ENCODE data around the gene MICU1. TPM values are rescaled to one million over a fixed set of nuclear protein-coding genes. Genes with fewer than 3 reads are reported as not detected.
"Not testable (repeated sequence)": the region's sequence is repeated elsewhere in the genome, so short reads cannot be mapped to it uniquely, and the experiment has no call there.

MICU1 gene
- total and polyA plus RNA-seq, 2 donors from 2014 or later: 46.3 to 89.9 TPM

DNA sequence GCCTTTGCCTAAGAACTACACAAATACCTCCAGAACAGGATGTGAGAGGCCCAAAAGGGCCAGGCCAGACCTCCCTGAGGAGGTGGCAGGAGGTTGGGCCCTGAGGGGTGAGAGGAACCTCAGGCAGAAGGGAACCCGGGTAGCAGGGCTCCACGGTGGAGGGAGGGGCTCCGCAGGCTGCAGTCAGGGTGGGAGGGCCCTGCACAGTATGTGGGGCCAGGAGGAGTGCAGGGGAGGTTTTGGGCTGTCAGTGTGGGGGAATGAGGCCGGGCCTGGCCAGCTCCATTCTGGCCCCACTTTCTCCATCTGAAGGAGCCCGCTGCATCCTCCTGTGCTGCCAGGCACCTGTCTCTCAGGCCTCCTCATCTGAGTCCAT lies 297.1 kb downstream of the MICU1 start:
- H3K27me3 ChIP-seq (ENCODE audit: control insufficient read depth, insufficient read depth, low read length): no peaks in the 10 kb centered on the region
- H3K4me1 ChIP-seq (ENCODE audit: control insufficient read depth in 2 of 3, insufficient read depth in 2 of 3, low read depth in 1 of 3, low read length in 3 of 3): peaks cover 6 to 49% (median 37%) of the 10 kb centered on the region in 3 donors
- FAIRE-seq: no peak
- no peak overlapping the region for H3K9ac ChIP-seq (ENCODE audit: low read length in 3 of 3)
- no peak for DNase-seq
- TF ChIP-seq, protein P1, sequence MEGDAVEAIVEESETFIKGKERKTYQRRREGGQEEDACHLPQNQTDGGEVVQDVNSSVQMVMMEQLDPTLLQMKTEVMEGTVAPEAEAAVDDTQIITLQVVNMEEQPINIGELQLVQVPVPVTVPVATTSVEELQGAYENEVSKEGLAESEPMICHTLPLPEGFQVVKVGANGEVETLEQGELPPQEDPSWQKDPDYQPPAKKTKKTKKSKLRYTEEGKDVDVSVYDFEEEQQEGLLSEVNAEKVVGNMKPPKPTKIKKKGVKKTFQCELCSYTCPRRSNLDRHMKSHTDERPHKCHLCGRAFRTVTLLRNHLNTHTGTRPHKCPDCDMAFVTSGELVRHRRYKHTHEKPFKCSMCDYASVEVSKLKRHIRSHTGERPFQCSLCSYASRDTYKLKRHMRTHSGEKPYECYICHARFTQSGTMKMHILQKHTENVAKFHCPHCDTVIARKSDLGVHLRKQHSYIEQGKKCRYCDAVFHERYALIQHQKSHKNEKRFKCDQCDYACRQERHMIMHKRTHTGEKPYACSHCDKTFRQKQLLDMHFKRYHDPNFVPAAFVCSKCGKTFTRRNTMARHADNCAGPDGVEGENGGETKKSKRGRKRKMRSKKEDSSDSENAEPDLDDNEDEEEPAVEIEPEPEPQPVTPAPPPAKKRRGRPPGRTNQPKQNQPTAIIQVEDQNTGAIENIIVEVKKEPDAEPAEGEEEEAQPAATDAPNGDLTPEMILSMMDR (IDR thresholded peaks at IDR 0.05; ENCODE audit: borderline replicate concordance, extremely low read depth, insufficient read depth): no peak
- intact Hi-C loops (cut with DNase I): no loop called here
- no peak overlapping the region for H3K4me3 ChIP-seq (ENCODE audit: low read length in 3 of 3)
- peak overlapping the region in 1 of 2 donors; percentile 32 for H3K27ac ChIP-seq (ENCODE audit: low read depth in 2 of 2, low read length in 2 of 2)
- H3K9me3 ChIP-seq (ENCODE audit: control insufficient read depth in 2 of 3, insufficient read depth in 1 of 3, low read length in 3 of 3): no peaks in the 10 kb centered on the region
- no peaks in the 10 kb centered on the region for H3K36me3 ChIP-seq (ENCODE audit: control insufficient read depth in 2 of 3, insufficient read depth in 3 of 3, low read length in 3 of 3)

DNA sequence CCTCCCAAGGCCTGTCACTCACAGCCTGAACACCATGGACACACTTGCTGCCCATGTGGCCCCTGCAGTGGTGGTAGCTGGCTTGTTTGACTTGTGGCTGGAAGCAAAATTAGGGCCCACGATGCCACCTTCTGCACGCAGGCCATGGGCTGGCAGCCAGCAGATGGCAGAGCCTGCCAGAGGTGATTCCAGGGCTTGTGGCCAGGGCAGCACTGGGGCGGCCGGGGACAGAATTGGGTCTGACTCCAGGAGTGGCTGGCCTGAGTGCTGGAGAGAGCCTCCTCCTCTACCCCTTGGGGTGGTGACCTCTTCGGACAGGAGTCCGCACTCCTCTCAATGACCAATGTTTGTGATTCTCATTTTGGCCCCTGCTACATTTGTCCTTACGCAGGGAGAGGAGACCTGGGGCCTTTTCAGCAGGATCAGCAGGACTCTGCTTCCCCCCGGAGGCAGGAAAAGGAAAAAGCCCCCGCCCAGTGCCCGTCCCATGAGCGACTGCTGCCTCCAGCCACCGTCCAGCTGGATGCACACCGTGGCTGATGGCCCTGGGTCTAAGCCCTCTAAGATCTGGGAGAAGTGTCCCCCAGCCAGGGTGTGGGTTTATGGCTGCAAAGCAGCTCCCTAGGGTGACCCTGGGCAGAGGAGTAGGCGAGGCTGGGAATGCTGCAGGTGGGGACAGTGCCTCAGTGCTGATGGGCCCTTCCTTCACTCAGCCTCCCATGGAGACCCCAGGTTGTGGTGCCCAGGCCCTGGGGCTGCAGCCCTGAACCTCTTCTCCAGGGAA lies 297.6 kb downstream of the MICU1 start:
- DNase-seq: peak; percentile 75 to 89 (median 86)
- no peaks in the 10 kb centered on the region for H3K9me3 ChIP-seq (ENCODE audit: control insufficient read depth in 2 of 3, insufficient read depth in 1 of 3, low read length in 3 of 3)
- H3K4me3 ChIP-seq (ENCODE audit: low read length in 3 of 3): no peak overlapping the region
- peak overlapping the region; percentile 47 to 59 for H3K27ac ChIP-seq (ENCODE audit: low read depth in 2 of 2, low read length in 2 of 2)
- H3K4me1 ChIP-seq (ENCODE audit: control insufficient read depth in 2 of 3, insufficient read depth in 2 of 3, low read depth in 1 of 3, low read length in 3 of 3): peaks cover 6 to 43% (median 32%) of the 10 kb centered on the region in 3 donors
- peak overlapping the region in 2 of 3 donors; percentile 2 to 34 for H3K9ac ChIP-seq (ENCODE audit: low read length in 3 of 3)
- no peaks in the 10 kb centered on the region for H3K36me3 ChIP-seq (ENCODE audit: control insufficient read depth in 2 of 3, insufficient read depth in 3 of 3, low read length in 3 of 3)
- intact Hi-C loops (cut with DNase I): no loop called here
- TF ChIP-seq, protein P1 (IDR thresholded peaks at IDR 0.05; ENCODE audit: borderline replicate concordance, extremely low read depth, insufficient read depth): peak; percentile 65
- no peaks in the 10 kb centered on the region for H3K27me3 ChIP-seq (ENCODE audit: control insufficient read depth, insufficient read depth, low read length)
- FAIRE-seq: no peak

DNA sequence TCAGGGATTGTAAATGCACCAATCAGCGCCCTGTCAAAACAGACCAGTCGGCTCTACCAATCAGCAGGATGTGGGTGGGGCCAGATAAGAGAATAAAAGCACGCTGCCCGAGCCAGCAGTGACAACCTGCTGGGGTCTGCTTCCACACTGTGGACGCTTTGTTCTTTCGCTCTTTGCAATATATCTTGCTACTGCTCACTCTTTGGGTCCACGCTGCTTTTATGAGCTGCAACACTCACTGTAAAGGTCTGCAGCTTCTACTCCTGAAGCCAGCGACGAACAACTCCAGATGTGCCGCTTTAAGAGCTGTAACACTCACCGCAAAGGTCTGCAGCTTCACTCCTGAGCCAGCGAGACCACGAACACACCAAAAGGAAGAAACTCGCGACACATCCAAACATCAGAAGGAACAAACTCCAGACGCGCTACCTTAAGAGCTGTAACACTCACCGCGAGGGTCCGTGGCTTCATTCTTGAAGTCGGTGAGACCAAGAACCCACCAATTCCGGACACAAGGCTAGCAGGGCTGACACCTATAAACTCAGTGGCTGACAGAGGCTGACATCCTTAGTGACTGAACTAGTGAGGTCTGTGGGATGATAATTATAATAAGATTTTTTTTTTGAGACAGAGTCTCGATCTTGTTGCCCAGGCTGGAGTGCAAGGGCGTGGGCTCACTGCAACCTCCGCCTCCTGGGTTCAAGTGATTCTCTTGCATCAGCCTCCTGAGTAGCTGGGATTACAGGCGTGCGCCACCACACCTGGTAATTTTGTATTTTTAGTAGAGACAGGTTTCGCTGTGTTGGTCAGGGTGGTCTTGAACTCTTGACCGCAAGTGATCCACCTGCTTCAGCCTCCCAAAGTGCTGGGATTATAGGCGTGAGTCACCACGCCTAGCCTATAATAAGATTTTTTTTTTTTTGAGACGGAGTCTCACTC lies 298.9 kb downstream of the MICU1 start:
- DNase-seq: peak in 1 of 5 donors; percentile 9
- H3K36me3 ChIP-seq (ENCODE audit: control insufficient read depth in 2 of 3, insufficient read depth in 3 of 3, low read length in 3 of 3); intact Hi-C loops (cut with DNase I); H3K27me3 ChIP-seq (ENCODE audit: control insufficient read depth, insufficient read depth, low read length); FAIRE-seq; H3K9ac ChIP-seq (ENCODE audit: low read length in 3 of 3); H3K9me3 ChIP-seq (ENCODE audit: control insufficient read depth in 2 of 3, insufficient read depth in 1 of 3, low read length in 3 of 3); H3K27ac ChIP-seq (ENCODE audit: low read depth in 2 of 2, low read length in 2 of 2); H3K4me3 ChIP-seq (ENCODE audit: low read length in 3 of 3): not testable (repeated sequence)
- peaks cover 6 to 41% (median 32%) of the 10 kb centered on the region in 3 donors for H3K4me1 ChIP-seq (ENCODE audit: control insufficient read depth in 2 of 3, insufficient read depth in 2 of 3, low read depth in 1 of 3, low read length in 3 of 3)

DNA sequence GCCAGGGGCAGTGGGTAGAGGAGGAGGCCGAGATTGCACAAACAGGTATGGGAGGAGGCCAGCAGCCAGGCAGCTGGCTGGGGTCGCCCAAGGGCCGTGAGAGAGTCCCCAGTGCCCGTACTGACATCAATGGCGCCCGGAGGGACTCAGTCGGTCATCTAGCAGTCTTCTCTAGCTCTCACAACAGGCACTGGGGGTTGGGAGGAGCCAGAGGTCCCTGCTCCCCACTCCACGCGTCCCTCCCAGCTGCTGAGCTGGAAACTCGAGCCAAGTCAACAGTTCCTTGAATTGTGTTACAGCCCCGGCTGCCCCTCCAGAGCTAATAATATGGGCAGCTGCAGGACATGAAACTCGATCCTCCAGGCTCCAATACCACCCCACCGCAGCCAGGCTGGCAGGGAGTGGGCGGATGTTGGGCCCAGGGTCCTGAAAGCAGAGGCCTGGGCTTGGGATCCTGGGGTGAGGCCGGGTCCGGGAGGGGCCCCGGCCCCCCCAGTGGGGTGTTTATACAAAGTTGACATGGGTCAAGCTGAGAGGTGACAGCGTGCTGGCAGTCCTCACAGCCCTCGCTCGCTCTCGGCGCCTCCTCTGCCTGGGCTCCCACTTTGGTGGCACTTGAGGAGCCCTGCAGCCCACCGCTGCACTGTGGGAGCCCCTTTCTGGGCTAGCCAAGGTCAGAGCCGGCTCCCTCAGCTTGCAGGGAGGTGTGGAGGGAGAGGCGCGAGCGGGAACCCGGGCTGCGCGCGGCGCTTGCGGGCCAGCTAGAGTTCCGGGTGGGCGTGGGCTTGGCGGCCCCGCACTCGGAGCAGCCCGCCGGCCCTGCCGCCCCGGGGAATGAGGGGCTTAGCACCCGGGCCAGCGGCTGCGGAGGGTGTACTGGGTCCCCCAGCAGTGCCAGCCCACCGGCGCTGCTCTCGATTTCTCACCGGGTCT lies 300.4 kb downstream of the MICU1 start:
- DNase-seq: peak; percentile 89 to 96 (median 95)
- intact Hi-C loops (cut with DNase I); H3K36me3 ChIP-seq (ENCODE audit: control insufficient read depth in 2 of 3, insufficient read depth in 3 of 3, low read length in 3 of 3); H3K4me3 ChIP-seq (ENCODE audit: low read length in 3 of 3); H3K27me3 ChIP-seq (ENCODE audit: control insufficient read depth, insufficient read depth, low read length); H3K9me3 ChIP-seq (ENCODE audit: control insufficient read depth in 2 of 3, insufficient read depth in 1 of 3, low read length in 3 of 3); FAIRE-seq: not testable (repeated sequence)
- peak overlapping the region; percentile 0 to 23 for H3K27ac ChIP-seq (ENCODE audit: low read depth in 2 of 2, low read length in 2 of 2)
- H3K9ac ChIP-seq (ENCODE audit: low read length in 3 of 3): peak overlapping the region in 1 of 3 donors; percentile 40
- H3K4me1 ChIP-seq (ENCODE audit: control insufficient read depth in 2 of 3, insufficient read depth in 2 of 3, low read depth in 1 of 3, low read length in 3 of 3): peaks cover 2 to 35% (median 33%) of the 10 kb centered on the region in 3 donors

Data from kidney (tissue), 14 donors.